Hepatocyte (in vitro differentiated cells): ENCODE results near the gene ITIH6. TPM values are rescaled to one million over a fixed set of nuclear protein-coding genes. Genes with fewer than 3 reads are reported as not detected.

Source experiments
- DNase-seq: peaks from one replicate; pipeline ENCODE4 v3.0.0-alpha.2; 2016; ENCODE audit warnings: low spot score
- H2AFZ ChIP-seq: fragments of 200-600 bp; sonication (generic); 2 replicates; pipeline ENCODE4 v1.6.0; 2016; ENCODE audit warnings: antibody characterized with exemption, mild to moderate bottlenecking
- H3K27ac ChIP-seq: fragments of 200-600 bp; sonication (generic); 2 replicates; pipeline ENCODE4 v1.5.1; 2016; ENCODE audit warnings: mild to moderate bottlenecking
- H3K27me3 ChIP-seq: fragments of 200-600 bp; sonication (generic); 2 replicates; pipeline ENCODE4 v1.6.1; 2016
- H3K36me3 ChIP-seq: fragments of 200-600 bp; sonication (generic); replicated peaks from 2 replicates; pipeline ENCODE4 v1.5.1; 2016; ENCODE audit warnings: low read depth; ENCODE audit not compliant: insufficient read depth
- H3K4me1 ChIP-seq: fragments of 200-600 bp; sonication (generic); 2 replicates; pipeline ENCODE4 v1.5.1; 2016; ENCODE audit warnings: mild to moderate bottlenecking, moderate library complexity; ENCODE audit not compliant: insufficient read depth
- H3K4me2 ChIP-seq: fragments of 200-600 bp; sonication (generic); 2 replicates; pipeline ENCODE4 v1.6.0; 2016
- H3K4me3 ChIP-seq: fragments of 200-600 bp; sonication (generic); 2 replicates; pipeline ENCODE4 v1.5.1; 2016; ENCODE audit warnings: mild to moderate bottlenecking
- H3K79me2 ChIP-seq: fragments of 200-600 bp; sonication (generic); 2 replicates; pipeline ENCODE4 v1.6.0; 2017; ENCODE audit warnings: mild to moderate bottlenecking
- H3K9me2 ChIP-seq: fragments of 200-600 bp; sonication (generic); replicated peaks from 2 replicates; pipeline ENCODE4 v1.6.0; 2017; ENCODE audit warnings: mild to moderate bottlenecking; ENCODE audit not compliant: insufficient read depth
- H3K9me3 ChIP-seq: fragments of 200-600 bp; sonication (generic); 2 replicates; pipeline ENCODE4 v1.5.1; 2016; ENCODE audit warnings: low read depth, mild to moderate bottlenecking
- H4K20me1 ChIP-seq: fragments of 200-600 bp; sonication (generic); 2 replicates; pipeline ENCODE4 v1.6.0; 2016; ENCODE audit warnings: mild to moderate bottlenecking; ENCODE audit not compliant: insufficient read depth, poor library complexity, severe bottlenecking
- CTCF ChIP-seq: fragments of 200-600 bp; sonication (generic); IDR thresholded peaks from 2 replicates; pipeline ENCODE4 v1.5.1; 2016; ENCODE audit warnings: antibody characterized with exemption, mild to moderate bottlenecking; ENCODE audit not compliant: poor library complexity
- EZH2 ChIP-seq: fragments of 200-600 bp; sonication (generic); IDR thresholded peaks from 2 replicates; pipeline ENCODE4 v1.6.1; 2016; ENCODE audit warnings: antibody characterized with exemption, mild to moderate bottlenecking, borderline replicate concordance
- EZH2phosphoT487 ChIP-seq: fragments of 200-600 bp; sonication (generic); IDR thresholded peaks from one replicate; pipeline ENCODE4 v1.6.1; 2018; ENCODE audit warnings: antibody characterized with exemption, mild to moderate bottlenecking, low read depth, moderate library complexity; ENCODE audit not compliant: unreplicated experiment, severe bottlenecking
- WGBS: methylation state at CpG from one replicate; pipeline ENCODE4 v1.1.6; 2016; ENCODE audit warnings: low lambda C conversion rate; ENCODE audit errors: missing lambda C conversion rate; 5-methylcytosine and 5-hydroxymethylcytosine counted together
- polyA plus RNA-seq: library from polyadenylated mRNA; unstranded; fragments of >200 nt; fragmentation: Nextera tagmentation; extraction: Ambion mirVana; gene quantifications from 2 replicates; pipeline ENCODE4 v1.2.1, GENCODE V29; 2016
- total RNA-seq: library from RNA; depleted of rRNA; stranded (reverse); fragments of >200 nt; gene quantifications from 2 replicates; pipeline ENCODE4 v1.2.3, GENCODE V29; 2014

ITIH6 gene
- total and polyA plus RNA-seq, 2 experiments from 2014 or later: not detected

GRCh38 chrX:54758114-54759055 is 39.7 kb downstream of the ITIH6 start:
- Histone ChIP-seq H3K36me3 (no peaks in the 10 kb centered on the region), H3K27ac (no peak overlapping the region), H3K4me3 (no peak overlapping the region), H4K20me1 (no peaks in the 10 kb centered on the region), H3K4me1 (no peaks in the 10 kb centered on the region), H3K27me3 (no peaks in the 10 kb centered on the region), H3K79me2 (no peaks in the 10 kb centered on the region), H3K9me3 (no peaks in the 10 kb centered on the region), H2AFZ (no peak overlapping the region), H3K9me2 (no peaks in the 10 kb centered on the region), H3K4me2 (no peak overlapping the region)
- DNase-seq: no peak
- TF ChIP-seq EZH2phosphoT487: no peak
- no peak for TF ChIP-seq CTCF
- no peak for TF ChIP-seq EZH2
- WGBS: 80% methylated on average over 21 of the region's 21 CpGs

GRCh38 chrX:54754854-54755253 is 43.2 kb downstream of the ITIH6 start:
- Histone ChIP-seq H3K4me2 (no peak overlapping the region), H2AFZ (no peak overlapping the region), H3K27me3 (no peaks in the 10 kb centered on the region), H3K4me1 (no peaks in the 10 kb centered on the region), H3K9me3 (no peaks in the 10 kb centered on the region), H3K9me2 (no peaks in the 10 kb centered on the region), H3K27ac (no peak overlapping the region), H4K20me1 (no peaks in the 10 kb centered on the region), H3K4me3 (no peak overlapping the region), H3K36me3 (no peaks in the 10 kb centered on the region), H3K79me2 (no peaks in the 10 kb centered on the region)
- TF ChIP-seq EZH2 (no peak), CTCF (no peak), EZH2phosphoT487 (no peak)
- DNase-seq: no peak

- H4K20me1 ChIP-seq: no peaks in the 10 kb centered on the region
- H3K9me2 ChIP-seq: no peaks in the 10 kb centered on the region
- no peak overlapping the region for H3K27ac ChIP-seq
- no peaks in the 10 kb centered on the region for H3K79me2 ChIP-seq
- 63% methylated on average over 1 of the region's 1 CpG for WGBS
- TF ChIP-seq EZH2 (no peak), CTCF (no peak), EZH2phosphoT487 (no peak)
- H3K36me3 ChIP-seq: no peaks in the 10 kb centered on the region
- no peaks in the 10 kb centered on the region for H3K4me1 ChIP-seq
- no peaks in the 10 kb centered on the region for H3K9me3 ChIP-seq
- H3K4me3 ChIP-seq: no peak overlapping the region
- DNase-seq: no peak
- no peak overlapping the region for H3K4me2 ChIP-seq
- no peak overlapping the region for H2AFZ ChIP-seq
- no peaks in the 10 kb centered on the region for H3K27me3 ChIP-seq
These were observed 49.4 kb downstream of the ITIH6 start for GRCh38 chrX:54748626-54749025.
